Astrocyte (in vitro differentiated cells and primary cell): ENCODE data around the gene GIT2. TPM values are rescaled to one million over a fixed set of nuclear protein-coding genes. Genes with fewer than 3 reads are reported as not detected.

Source experiments
- DNase-seq: peaks from one replicate; pipeline ENCODE4 v3.0.0-alpha.2; 2010; ENCODE audit warnings: low read depth
- FAIRE-seq: peaks from 2 replicates; lab custom pipeline; 2011; peaks lifted over from hg19 to GRCh38; lab: Jason Lieb, UNC
- H2AFZ ChIP-seq: 2 replicates; pipeline ENCODE4 v1.6.0; 2012; ENCODE audit warnings: low read depth, low read length, inconsistent platforms
- H3K27ac ChIP-seq: 2 replicates; pipeline ENCODE4 v1.5.1; 2011; ENCODE audit warnings: low read depth, low read length, inconsistent platforms
- H3K27me3 ChIP-seq: 2 replicates; pipeline ENCODE4 v1.6.0; 2011; ENCODE audit warnings: low read length, inconsistent platforms; ENCODE audit not compliant: insufficient read depth
- H3K36me3 ChIP-seq: 2 replicates; pipeline ENCODE4 v1.5.1; 2011; ENCODE audit warnings: low read length, inconsistent platforms; ENCODE audit not compliant: insufficient read depth
- H3K4me1 ChIP-seq: 2 replicates; pipeline ENCODE4 v1.5.1; 2011; ENCODE audit warnings: low read length, inconsistent platforms; ENCODE audit not compliant: insufficient read depth
- H3K4me2 ChIP-seq: 2 replicates; pipeline ENCODE4 v1.6.0; 2012; ENCODE audit warnings: low read length, inconsistent platforms
- H3K4me3 ChIP-seq: 2 replicates; pipeline ENCODE4 v1.5.1; 2011; ENCODE audit warnings: low read depth, mild to moderate bottlenecking, low read length, inconsistent platforms; ENCODE audit not compliant: insufficient read depth
- H3K79me2 ChIP-seq: 2 replicates; pipeline ENCODE4 v1.6.0; 2012; ENCODE audit warnings: mild to moderate bottlenecking, low read length, inconsistent platforms; ENCODE audit not compliant: insufficient read depth
- H3K9ac ChIP-seq: 2 replicates; pipeline ENCODE4 v1.6.0; 2012; ENCODE audit warnings: mild to moderate bottlenecking, low read length, inconsistent platforms
- H3K9me3 ChIP-seq: 2 replicates; pipeline ENCODE4 v1.5.1; 2012; ENCODE audit warnings: low read depth, mild to moderate bottlenecking, low read length, inconsistent platforms; ENCODE audit not compliant: insufficient read depth
- H4K20me1 ChIP-seq: 2 replicates; pipeline ENCODE4 v1.6.0; 2012; ENCODE audit warnings: low read length, inconsistent platforms; ENCODE audit not compliant: insufficient read depth
- H3K27ac Mint-ChIP-seq: one replicate; pipeline ENCODE4 v1.8.0; 2021; ENCODE audit warnings: mild to moderate bottlenecking, mixed read lengths; ENCODE audit not compliant: unreplicated experiment
- H3K27me3 Mint-ChIP-seq: one replicate; pipeline ENCODE4 v1.8.0; 2021; ENCODE audit warnings: low read depth, mixed read lengths; ENCODE audit not compliant: unreplicated experiment
- H3K36me3 Mint-ChIP-seq: one replicate; pipeline ENCODE4 v1.8.0; 2021; ENCODE audit warnings: low read depth, mixed read lengths; ENCODE audit not compliant: unreplicated experiment
- H3K4me1 Mint-ChIP-seq: one replicate; pipeline ENCODE4 v1.8.0; 2021; ENCODE audit warnings: low read depth, mixed read lengths; ENCODE audit not compliant: unreplicated experiment
- H3K4me3 Mint-ChIP-seq: one replicate; pipeline ENCODE4 v1.8.0; 2021; ENCODE audit warnings: mild to moderate bottlenecking, moderate library complexity, mixed read lengths; ENCODE audit not compliant: unreplicated experiment
- H3K9me3 Mint-ChIP-seq: one replicate; pipeline ENCODE4 v1.8.0; 2021; ENCODE audit warnings: mild to moderate bottlenecking, mixed read lengths; ENCODE audit not compliant: unreplicated experiment
- CTCF ChIP-seq: IDR thresholded peaks from 2 replicates; pipeline ENCODE4 v1.5.1; 2011; ENCODE audit warnings: low read depth, mild to moderate bottlenecking, inconsistent platforms, low read length, moderate library complexity; ENCODE audit not compliant: insufficient read depth
- EZH2 ChIP-seq: IDR thresholded peaks from 2 replicates; pipeline ENCODE4 v1.6.1; 2012; ENCODE audit warnings: mild to moderate bottlenecking, low read length, inconsistent platforms; ENCODE audit not compliant: insufficient read depth
- total RNA-seq: library from RNA; stranded (reverse); gene quantifications from 2 replicates; pipeline ENCODE4 v1.2.1, GENCODE V29; 2021

Gene GIT2
- total RNA-seq, 1 donor from 2014 or later: 33.4 TPM

- Mint-ChIP-seq H3K4me1 (peaks cover 5% of the 10 kb centered on the region), H3K27ac (peak overlapping the region; percentile 83), H3K36me3 (no peaks in the 10 kb centered on the region), H3K9me3 (no peaks in the 10 kb centered on the region), H3K27me3 (no peaks in the 10 kb centered on the region), H3K4me3 (peak overlapping the region; percentile 99)
- peaks cover 39% of the 10 kb centered on the region for H3K4me1 ChIP-seq
- no peak for TF ChIP-seq EZH2
- no peak for TF ChIP-seq CTCF
- peak overlapping the region; percentile 98 for H3K4me3 ChIP-seq
- H3K27me3 ChIP-seq: no peaks in the 10 kb centered on the region
- H3K4me2 ChIP-seq: peak overlapping the region; percentile 94
- peak overlapping the region; percentile 99 for H3K27ac ChIP-seq
- no peaks in the 10 kb centered on the region for H3K9me3 ChIP-seq
- H3K79me2 ChIP-seq: peaks cover 75% of the 10 kb centered on the region
- peak overlapping the region; percentile 98 for H3K9ac ChIP-seq
- peaks cover 13% of the 10 kb centered on the region for H4K20me1 ChIP-seq
- FAIRE-seq (no peak), DNase-seq (peak; percentile 45)
- no peak overlapping the region for H2AFZ ChIP-seq
- peaks cover 5% of the 10 kb centered on the region for H3K36me3 ChIP-seq
Observed at GRCh38 chr12:109999983-110000505, 3.9 kb upstream of the GIT2 start.

- Histone ChIP-seq H3K9ac (peak overlapping the region; percentile 98), H3K79me2 (peaks cover 75% of the 10 kb centered on the region), H3K27me3 (no peaks in the 10 kb centered on the region), H4K20me1 (peaks cover 17% of the 10 kb centered on the region), H3K27ac (peak overlapping the region; percentile 99), H3K36me3 (peaks cover 5% of the 10 kb centered on the region), H3K4me1 (peaks cover 43% of the 10 kb centered on the region), H3K9me3 (no peaks in the 10 kb centered on the region), H2AFZ (no peak overlapping the region), H3K4me2 (peak overlapping the region; percentile 94), H3K4me3 (peak overlapping the region; percentile 98)
- DNase-seq (no peak), FAIRE-seq (no peak)
- Mint-ChIP-seq H3K36me3 (no peaks in the 10 kb centered on the region), H3K4me1 (peaks cover 9% of the 10 kb centered on the region), H3K27ac (peak overlapping the region; percentile 83), H3K4me3 (peak overlapping the region; percentile 99), H3K27me3 (no peaks in the 10 kb centered on the region), H3K9me3 (no peaks in the 10 kb centered on the region)
- TF ChIP-seq EZH2: no peak
- no peak for TF ChIP-seq CTCF
Observed at GRCh38 chr12:109999649-109999971, 3.4 kb upstream of the GIT2 start.

GRCh38 chr12:109998904-109999648 lies 2.9 kb upstream of the GIT2 start, which contains the start of gene ANKRD13A:
Gene ANKRD13A, plus strand, starts transcription at chr12:109999430. Its CDS starts 259 bp downstream, at chr12:109999689.
- peaks cover 49% of the 10 kb centered on the region for H3K4me1 ChIP-seq
- Mint-ChIP-seq H3K4me1 (peaks cover 15% of the 10 kb centered on the region), H3K27ac (peak within 1 kb of the TSS; percentile 99), H3K27me3 (no peaks in the 10 kb centered on the region), H3K9me3 (no peaks in the 10 kb centered on the region), H3K36me3 (no peaks in the 10 kb centered on the region), H3K4me3 (peak within 1 kb of the TSS; percentile 99)
- no peaks in the 10 kb centered on the region for H3K9me3 ChIP-seq
- peak within 1 kb of the TSS; percentile 99 for H3K27ac ChIP-seq
- peak within 1 kb of the TSS; percentile 98 for H3K9ac ChIP-seq
- no peaks in the 10 kb centered on the region for H3K27me3 ChIP-seq
- peaks cover 5% of the 10 kb centered on the region for H3K36me3 ChIP-seq
- DNase-seq (peak; percentile 94), FAIRE-seq (no peak)
- peak within 1 kb of the TSS; percentile 98 for H3K4me3 ChIP-seq
- peaks cover 22% of the 10 kb centered on the region for H4K20me1 ChIP-seq
- H2AFZ ChIP-seq: peak within 1 kb of the TSS; percentile 98
- TF ChIP-seq EZH2 (no peak), CTCF (no peak)
- H3K79me2 ChIP-seq: peaks cover 75% of the 10 kb centered on the region
- peak within 1 kb of the TSS; percentile 94 for H3K4me2 ChIP-seq
